Medulla oblongata (tissue), 1 donor: ENCODE measurements around the gene CLEC14A.

Experiments used
- DNase-seq: peaks from one replicate; pipeline ENCODE4 v3.0.0-alpha.2; 2015; ENCODE audit errors: extremely low spot score

Gene CLEC14A

DNA sequence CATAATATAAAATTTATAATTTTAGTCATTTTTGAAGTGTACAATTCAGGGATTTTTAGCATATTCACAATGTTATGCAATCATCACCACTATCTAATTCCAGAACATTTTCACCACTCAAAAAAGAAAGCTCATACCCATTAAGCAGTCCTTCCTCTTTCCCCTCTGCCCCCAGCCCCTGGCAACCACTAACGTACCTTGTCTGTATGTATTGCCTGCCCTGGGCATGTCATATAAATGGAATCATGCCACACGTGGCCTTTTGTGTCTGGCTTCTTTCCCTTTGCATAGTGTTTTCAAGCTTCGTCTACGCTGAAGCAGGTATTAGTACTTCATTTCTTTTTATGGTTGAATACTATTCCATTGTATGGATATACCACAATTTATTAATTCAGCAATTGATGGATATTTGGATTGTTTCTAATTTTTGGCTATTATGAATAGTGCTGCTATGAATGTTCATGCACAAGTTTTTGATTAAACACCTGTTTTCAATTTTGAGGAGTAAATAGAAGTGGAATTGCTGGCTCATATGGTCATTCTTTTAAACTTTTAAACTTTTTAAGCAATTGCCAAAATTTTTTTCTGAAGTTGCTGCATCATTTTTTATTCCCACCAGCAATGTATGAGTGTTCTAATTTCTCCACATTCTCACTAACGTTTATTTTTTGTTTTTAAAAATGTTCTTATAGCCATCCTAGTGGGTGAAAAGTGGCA lies 49.8 kb downstream of the CLEC14A start:
- no peak for DNase-seq

DNA sequence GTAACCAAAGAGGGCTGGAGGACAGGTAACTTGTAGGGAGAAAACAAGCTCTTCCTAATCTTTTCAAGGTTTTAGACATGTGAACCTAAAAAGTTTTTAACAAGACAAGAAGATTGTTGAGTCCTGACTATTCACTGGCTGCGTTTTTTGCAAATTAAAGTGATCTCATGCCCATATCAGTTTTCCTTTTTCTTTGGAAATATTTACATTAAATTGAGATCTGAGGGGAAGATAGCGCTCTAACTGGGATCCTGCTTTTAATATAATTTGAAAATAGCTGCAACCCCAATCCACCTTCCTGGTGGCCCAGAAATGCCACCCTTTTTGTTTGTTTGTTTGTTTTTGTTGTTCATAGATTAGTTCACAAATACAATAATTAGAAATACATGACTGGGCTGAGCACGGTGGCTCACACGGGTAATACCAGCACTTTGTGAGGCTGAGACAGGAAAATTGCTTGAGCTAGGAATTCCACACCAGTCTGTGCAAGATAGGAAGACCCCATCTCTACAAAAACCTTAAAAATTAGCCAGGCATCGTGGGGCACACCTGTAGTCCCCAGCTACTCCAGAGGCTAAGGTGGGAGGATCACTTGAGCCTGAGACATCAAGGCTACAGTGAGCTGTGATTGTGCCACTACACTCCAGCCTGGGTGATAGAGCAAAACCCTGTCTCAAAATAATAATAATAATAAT lies 50.6 kb downstream of the CLEC14A start:
- DNase-seq, result no peak

DNA sequence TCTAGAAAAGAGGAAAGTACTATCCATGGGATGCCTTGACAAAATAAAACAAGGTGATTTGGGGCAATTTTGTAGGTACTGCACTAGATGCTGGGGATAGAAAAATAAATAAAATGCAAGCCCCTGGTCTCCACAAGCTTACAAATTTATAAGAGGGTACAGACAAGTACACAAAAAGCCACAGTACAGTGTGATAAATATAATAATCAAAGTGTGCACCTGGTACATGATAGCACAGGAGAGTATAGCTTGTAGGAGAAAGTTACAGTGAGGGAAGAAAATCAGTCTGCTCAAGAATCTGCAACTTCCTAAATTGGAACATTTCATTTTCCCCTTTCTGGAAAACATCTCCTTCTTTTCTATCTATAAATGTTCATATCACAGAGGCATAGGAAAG lies 51.2 kb downstream of the CLEC14A start:
- DNase-seq, result no peak
